WTC11 (cell line): ENCODE results near the gene PDLIM5.

Source experiments
- JUN ChIP-seq: sonication (generic); formaldehyde crosslinking; IDR thresholded peaks from 2 replicates; pipeline ENCODE4 v1.8.0; 2023; ENCODE audit warnings: mild to moderate bottlenecking, missing genetic modification reagents
- TF ChIP-seq, protein P1 (sequence below): sonication (generic); formaldehyde crosslinking; IDR thresholded peaks from 2 replicates; pipeline ENCODE4 v1.8.1; 2023; ENCODE audit warnings: mild to moderate bottlenecking, moderate library complexity, missing genetic modification reagents
- TF ChIP-seq, protein P2 (sequence below): fragments of 200-600 bp; IDR thresholded peaks from 2 replicates; pipeline ENCODE4 v1.8.0; 2022; ENCODE audit warnings: antibody characterized with exemption
- TF ChIP-seq, protein P3 (sequence below): sonication (generic); formaldehyde crosslinking; IDR thresholded peaks from 2 replicates; pipeline ENCODE4 v1.8.1; 2022; ENCODE audit warnings: low read depth, missing genetic modification reagents, borderline replicate concordance
- TF ChIP-seq, protein P4 (sequence below): fragments of 250-450 bp; sonication (Bioruptor Pico); conservative IDR thresholded peaks from 2 replicates; pipeline ENCODE4 v1.9.0; 2021; ENCODE audit warnings: mild to moderate bottlenecking

DNA sequence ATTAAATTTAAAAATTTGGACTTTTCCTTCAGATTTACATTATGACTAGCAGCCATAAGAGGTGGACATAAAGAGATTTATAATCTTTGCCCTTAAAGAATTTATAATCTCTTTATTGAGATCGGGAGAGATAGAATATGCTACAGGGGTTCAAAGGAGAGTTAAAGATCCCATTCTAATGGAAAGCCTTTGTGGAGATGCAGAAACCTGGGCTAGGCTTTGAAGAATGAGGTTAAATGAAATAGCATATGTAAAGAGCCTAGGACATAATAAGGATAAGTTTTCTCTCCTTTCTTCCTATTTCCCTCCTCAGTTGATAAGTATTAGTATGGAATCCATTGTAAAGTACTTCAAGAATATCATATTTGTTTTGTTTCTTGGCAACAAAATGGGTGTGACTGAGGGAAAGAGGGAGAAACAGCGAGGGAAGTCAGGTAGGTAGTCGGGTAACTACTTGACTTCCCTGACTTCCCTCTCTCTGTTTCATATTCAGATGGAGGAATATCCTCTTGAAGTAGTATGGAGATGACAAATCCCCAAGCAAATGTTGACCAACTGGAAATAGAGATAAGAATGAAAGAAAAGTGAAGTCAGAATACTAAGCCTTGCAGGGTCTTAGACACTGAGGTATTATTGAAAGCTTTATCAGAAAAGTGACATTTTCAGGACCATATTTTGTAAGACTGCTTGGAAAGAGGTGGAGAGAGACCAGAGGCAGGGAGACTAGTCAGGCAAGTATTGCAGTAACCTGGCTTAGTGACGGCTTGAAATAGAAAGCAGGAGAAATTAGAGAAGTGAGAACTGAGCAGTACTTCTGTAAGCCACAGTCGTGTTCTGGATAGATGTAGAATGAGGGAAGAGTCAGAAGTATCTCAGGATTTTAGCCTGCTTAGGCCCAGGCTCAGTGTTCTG is 82.9 kb downstream of the PDLIM5 start:
- TF ChIP-seq, protein P1, sequence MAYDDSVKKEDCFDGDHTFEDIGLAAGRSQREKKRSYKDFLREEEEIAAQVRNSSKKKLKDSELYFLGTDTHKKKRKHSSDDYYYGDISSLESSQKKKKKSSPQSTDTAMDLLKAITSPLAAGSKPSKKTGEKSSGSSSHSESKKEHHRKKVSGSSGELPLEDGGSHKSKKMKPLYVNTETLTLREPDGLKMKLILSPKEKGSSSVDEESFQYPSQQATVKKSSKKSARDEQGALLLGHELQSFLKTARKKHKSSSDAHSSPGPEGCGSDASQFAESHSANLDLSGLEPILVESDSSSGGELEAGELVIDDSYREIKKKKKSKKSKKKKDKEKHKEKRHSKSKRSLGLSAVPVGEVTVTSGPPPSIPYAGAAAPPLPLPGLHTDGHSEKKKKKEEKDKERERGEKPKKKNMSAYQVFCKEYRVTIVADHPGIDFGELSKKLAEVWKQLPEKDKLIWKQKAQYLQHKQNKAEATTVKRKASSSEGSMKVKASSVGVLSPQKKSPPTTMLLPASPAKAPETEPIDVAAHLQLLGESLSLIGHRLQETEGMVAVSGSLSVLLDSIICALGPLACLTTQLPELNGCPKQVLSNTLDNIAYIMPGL (CRISPR knock-in tag), result no peak
- TF ChIP-seq, protein P2, sequence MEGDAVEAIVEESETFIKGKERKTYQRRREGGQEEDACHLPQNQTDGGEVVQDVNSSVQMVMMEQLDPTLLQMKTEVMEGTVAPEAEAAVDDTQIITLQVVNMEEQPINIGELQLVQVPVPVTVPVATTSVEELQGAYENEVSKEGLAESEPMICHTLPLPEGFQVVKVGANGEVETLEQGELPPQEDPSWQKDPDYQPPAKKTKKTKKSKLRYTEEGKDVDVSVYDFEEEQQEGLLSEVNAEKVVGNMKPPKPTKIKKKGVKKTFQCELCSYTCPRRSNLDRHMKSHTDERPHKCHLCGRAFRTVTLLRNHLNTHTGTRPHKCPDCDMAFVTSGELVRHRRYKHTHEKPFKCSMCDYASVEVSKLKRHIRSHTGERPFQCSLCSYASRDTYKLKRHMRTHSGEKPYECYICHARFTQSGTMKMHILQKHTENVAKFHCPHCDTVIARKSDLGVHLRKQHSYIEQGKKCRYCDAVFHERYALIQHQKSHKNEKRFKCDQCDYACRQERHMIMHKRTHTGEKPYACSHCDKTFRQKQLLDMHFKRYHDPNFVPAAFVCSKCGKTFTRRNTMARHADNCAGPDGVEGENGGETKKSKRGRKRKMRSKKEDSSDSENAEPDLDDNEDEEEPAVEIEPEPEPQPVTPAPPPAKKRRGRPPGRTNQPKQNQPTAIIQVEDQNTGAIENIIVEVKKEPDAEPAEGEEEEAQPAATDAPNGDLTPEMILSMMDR, result no peak
- TF ChIP-seq, protein P3, sequence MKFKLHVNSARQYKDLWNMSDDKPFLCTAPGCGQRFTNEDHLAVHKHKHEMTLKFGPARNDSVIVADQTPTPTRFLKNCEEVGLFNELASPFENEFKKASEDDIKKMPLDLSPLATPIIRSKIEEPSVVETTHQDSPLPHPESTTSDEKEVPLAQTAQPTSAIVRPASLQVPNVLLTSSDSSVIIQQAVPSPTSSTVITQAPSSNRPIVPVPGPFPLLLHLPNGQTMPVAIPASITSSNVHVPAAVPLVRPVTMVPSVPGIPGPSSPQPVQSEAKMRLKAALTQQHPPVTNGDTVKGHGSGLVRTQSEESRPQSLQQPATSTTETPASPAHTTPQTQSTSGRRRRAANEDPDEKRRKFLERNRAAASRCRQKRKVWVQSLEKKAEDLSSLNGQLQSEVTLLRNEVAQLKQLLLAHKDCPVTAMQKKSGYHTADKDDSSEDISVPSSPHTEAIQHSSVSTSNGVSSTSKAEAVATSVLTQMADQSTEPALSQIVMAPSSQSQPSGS (CRISPR knock-in tag), result no peak
- TF ChIP-seq, protein P4, sequence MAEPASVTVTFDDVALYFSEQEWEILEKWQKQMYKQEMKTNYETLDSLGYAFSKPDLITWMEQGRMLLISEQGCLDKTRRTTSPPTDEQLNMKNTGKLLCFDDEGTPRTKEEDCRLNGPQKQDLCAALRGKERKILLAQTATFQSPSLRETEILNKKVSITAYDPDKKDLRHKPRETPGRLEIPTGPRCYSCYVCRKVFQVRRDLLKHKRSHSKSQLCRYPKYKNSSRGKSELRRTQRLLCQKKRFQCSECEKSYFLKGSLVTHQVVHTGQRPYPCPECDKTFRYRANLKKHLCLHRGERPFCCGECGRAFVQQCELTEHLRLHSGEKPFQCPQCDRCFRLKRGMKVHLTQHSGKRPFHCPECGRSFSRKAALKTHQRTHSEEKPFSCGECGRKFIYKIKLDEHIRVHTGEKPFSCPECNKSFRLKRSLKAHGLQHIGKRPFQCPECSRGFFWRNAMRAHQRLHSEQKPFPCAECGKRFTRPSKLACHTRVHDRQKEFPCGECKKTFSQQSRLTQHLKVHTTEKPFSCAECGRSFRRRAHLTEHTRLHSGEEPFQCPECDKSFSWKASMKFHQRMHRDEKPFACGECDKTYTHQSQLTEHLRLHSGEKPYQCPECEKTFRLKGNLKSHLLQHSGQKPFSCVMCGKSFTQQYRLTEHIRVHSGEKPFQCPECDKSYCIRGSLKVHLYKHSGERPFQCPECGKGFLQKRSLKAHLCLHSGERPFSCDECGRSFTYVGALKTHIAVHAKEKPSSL (CRISPR knock-in tag), result no peak
- TF ChIP-seq JUN (CRISPR knock-in tag), result no peak
